ENCODE results near the gene ZNF83. TPM values are rescaled to one million over a fixed set of nuclear protein-coding genes. Genes with fewer than 3 reads are reported as not detected.
"Not testable (repeated sequence)": the region's sequence is repeated elsewhere in the genome, so short reads cannot be mapped to it uniquely, and the experiment has no call there.

Gene ZNF83
- total RNA-seq, 1 experiment from 2014 or later: 54.6 TPM

DNA sequence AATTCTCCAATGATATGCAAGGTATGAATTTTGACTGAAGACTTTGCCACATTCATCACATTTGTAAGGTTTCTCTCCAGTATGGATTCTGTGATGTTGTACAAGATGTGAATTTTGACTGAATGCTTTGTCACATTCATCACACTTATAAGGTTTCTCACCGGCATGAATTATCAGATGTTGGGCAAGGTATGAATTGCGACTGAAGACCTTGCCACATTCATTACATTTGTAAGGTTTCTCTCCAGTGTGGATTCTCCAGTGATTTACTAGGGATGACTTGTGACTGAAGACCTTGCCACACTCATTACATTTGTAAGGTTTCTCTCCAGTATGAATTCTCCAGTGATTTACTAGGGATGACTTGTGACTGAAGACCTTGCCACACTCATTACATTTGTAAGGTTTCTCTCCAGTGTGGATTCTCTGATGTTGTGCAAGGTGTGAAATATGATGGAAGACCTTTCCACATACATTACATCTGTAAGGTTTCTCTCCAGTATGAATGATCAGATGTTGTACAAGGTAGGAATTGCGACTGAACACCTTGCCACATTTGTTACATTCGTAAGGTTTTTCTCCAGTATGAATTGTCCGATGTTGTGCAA, 24.8 kb downstream of the ZNF83 start:
- Histone ChIP-seq H3K4me3 (no peak overlapping the region), H3K27me3 (ENCODE audit: insufficient read depth, low read depth) (no peaks in the 10 kb centered on the region), H2AFZ (no peak overlapping the region), H3K9me2 (ENCODE audit: insufficient read depth) (no peaks in the 10 kb centered on the region), H3K79me2 (ENCODE audit: low read depth) (no peaks in the 10 kb centered on the region), H4K20me1 (ENCODE audit: insufficient read depth) (no peaks in the 10 kb centered on the region), H3K27ac (no peak overlapping the region), H3F3A (ENCODE audit: insufficient read depth, low read depth) (no peaks in the 10 kb centered on the region), H3K36me3 (ENCODE audit: low read depth) (peaks cover 47% of the 10 kb centered on the region), H3K9me3 (ENCODE audit: insufficient read depth, low read depth) (peaks cover 86% of the 10 kb centered on the region), H3K4me1 (replicated peaks; ENCODE audit: insufficient read depth) (no peaks in the 10 kb centered on the region), H3K4me2 (no peak overlapping the region)
- BruUV-seq (replicated peaks): no TSS peak
- POLR2A ChIA-PET (ENCODE audit: unreplicated experiment): no interaction called here
- TF ChIP-seq, protein P1, sequence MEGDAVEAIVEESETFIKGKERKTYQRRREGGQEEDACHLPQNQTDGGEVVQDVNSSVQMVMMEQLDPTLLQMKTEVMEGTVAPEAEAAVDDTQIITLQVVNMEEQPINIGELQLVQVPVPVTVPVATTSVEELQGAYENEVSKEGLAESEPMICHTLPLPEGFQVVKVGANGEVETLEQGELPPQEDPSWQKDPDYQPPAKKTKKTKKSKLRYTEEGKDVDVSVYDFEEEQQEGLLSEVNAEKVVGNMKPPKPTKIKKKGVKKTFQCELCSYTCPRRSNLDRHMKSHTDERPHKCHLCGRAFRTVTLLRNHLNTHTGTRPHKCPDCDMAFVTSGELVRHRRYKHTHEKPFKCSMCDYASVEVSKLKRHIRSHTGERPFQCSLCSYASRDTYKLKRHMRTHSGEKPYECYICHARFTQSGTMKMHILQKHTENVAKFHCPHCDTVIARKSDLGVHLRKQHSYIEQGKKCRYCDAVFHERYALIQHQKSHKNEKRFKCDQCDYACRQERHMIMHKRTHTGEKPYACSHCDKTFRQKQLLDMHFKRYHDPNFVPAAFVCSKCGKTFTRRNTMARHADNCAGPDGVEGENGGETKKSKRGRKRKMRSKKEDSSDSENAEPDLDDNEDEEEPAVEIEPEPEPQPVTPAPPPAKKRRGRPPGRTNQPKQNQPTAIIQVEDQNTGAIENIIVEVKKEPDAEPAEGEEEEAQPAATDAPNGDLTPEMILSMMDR (conservative IDR thresholded peaks at IDR 0.05): no peak
- TF ChIP-seq EZH2 (IDR thresholded peaks at IDR 0.05; ENCODE audit: low read depth): no peak
- intact Hi-C loops (cut with micrococcal nuclease; ENCODE audit: unreplicated experiment): no loop called here
- DNase-seq: no peak
- CTCF ChIA-PET: no interaction called here

DNA sequence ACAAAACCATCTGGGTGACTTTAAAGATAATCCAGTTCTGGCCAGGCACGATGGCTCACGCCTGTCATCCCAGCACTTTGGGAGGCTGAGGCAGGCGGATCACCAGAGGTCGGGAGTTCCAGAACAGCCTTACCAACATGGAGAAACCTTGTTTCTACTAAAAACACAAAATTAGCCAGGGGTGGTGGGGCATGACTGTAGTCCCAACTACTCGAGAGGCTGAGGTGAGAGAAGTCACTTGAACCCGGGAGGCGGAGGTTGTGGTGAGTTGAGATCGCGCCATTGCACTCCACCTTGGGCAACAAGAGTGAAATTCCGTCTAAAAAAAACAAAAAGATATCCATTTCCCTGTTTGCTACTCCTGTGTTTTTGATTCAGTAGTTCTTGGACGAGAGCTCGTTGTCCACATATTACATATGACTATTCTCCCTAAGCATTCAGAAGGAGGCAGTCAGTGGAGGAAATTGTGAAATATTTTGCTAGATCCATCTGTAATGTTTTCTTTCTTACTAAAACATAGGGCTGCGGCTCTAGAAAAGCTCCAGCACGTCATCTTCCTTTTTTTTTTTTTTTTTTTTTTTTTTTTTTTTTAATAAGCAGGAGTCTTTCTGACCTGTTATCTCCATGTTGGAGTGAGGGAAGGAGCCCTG, 34.5 kb downstream of the ZNF83 start:
- ChIA-PET CTCF (no interaction called here), POLR2A (ENCODE audit: unreplicated experiment) (no interaction called here)
- Histone ChIP-seq H3K4me2 (no peak overlapping the region), H4K20me1 (ENCODE audit: insufficient read depth) (no peaks in the 10 kb centered on the region), H3K27ac (no peak overlapping the region), H3K79me2 (ENCODE audit: low read depth) (no peaks in the 10 kb centered on the region), H3K9me3 (ENCODE audit: insufficient read depth, low read depth) (peaks cover 38% of the 10 kb centered on the region), H3F3A (ENCODE audit: insufficient read depth, low read depth) (0 out of 2 replicates have a peak, but pooled peaks cover 4% of the 10 kb centered on the region), H3K27me3 (ENCODE audit: insufficient read depth, low read depth) (no peaks in the 10 kb centered on the region), H3K4me1 (replicated peaks; ENCODE audit: insufficient read depth) (no peaks in the 10 kb centered on the region; the same call in 1 of the 2 replicates), H3K9me2 (ENCODE audit: insufficient read depth) (no peaks in the 10 kb centered on the region), H3K4me3 (no peak overlapping the region), H3K36me3 (ENCODE audit: low read depth) (no peaks in the 10 kb centered on the region), H2AFZ (no peak overlapping the region)
- no peak for TF ChIP-seq EZH2 (IDR thresholded peaks at IDR 0.05; ENCODE audit: low read depth)
- TF ChIP-seq, protein P1 (conservative IDR thresholded peaks at IDR 0.05): no peak
- BruUV-seq (replicated peaks): TSS peak; percentile 7
- intact Hi-C loops (cut with micrococcal nuclease; ENCODE audit: unreplicated experiment): loop anchor here (5.0 kb wide), 1 partner anchor 916 kb away; no protein-coding TSS in a partner anchor
- no peak for DNase-seq

DNA sequence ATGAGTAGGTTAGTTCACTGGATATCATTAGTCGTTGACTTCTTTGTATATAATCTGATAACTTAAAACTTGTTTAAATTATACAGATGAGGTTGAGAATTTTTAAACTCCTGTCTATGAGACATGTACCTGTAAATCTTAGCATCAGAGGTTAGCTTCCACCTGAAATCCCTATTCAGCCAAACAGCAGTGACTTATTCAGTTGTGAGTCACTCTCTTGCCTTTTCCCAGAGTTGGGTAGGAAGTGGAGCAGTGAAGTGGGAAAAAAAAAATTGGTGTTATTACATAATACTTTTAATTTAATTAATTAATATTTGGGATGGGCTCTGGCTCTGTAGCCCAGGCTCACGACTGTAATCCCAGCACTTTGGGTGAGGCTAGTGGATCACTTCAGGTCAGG, 35.2 kb downstream of the ZNF83 start:
- H3K27me3 ChIP-seq (ENCODE audit: insufficient read depth, low read depth): no peaks in the 10 kb centered on the region
- BruUV-seq (replicated peaks): no TSS peak

DNA sequence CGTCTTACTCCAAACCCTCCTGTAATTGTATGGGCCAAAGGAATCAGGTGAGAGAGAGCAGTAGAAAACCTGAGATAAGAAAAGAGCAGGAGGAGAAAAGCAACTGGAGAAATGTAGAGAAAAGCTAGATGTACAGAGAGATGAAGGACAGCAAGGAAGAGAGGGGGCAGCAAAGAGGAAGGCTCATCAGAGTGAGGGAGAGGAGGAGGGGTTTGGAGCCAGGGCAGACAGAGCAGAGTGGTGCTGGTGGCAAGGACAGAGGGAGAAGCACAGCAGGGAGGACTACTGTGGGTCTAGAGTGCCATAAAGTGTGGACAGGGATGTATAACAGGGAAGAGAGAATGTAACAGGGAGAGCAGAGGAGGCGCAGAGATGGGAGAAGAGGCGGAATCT, 36.2 kb downstream of the ZNF83 start:
- Histone ChIP-seq H3K4me3 (peak overlapping the region; percentile 73; the same call in 1 of the 2 replicates), H3K4me2 (peak overlapping the region; percentile 89), H3K9me3 (ENCODE audit: insufficient read depth, low read depth) (peaks cover 46% of the 10 kb centered on the region)
- H3K79me2 ChIP-seq (ENCODE audit: low read depth); H3K9me2 ChIP-seq (ENCODE audit: insufficient read depth); H3K36me3 ChIP-seq (ENCODE audit: low read depth); H3K27ac ChIP-seq; H2AFZ ChIP-seq; H3K4me1 ChIP-seq (replicated peaks; ENCODE audit: insufficient read depth); H3F3A ChIP-seq (ENCODE audit: insufficient read depth, low read depth); H4K20me1 ChIP-seq (ENCODE audit: insufficient read depth); BruUV-seq (replicated peaks); POLR2A ChIA-PET (ENCODE audit: unreplicated experiment); H3K27me3 ChIP-seq (ENCODE audit: insufficient read depth, low read depth): not testable (repeated sequence)
- intact Hi-C loops (cut with micrococcal nuclease; ENCODE audit: unreplicated experiment): loop anchor here (2.0 to 5.0 kb wide), 2 partner anchors 31 to 915 kb away; partner anchors contain the start of gene ZNF701
- peak in 1 of 2 experiments; percentile 5 for DNase-seq
- CTCF ChIA-PET: interaction anchor here (0.6 kb wide), 1 partner anchor 533 kb away, joined by 9 read pairs; no protein-coding TSS in a partner anchor

More for the DNA sequence above, 35.2 kb downstream of the ZNF83 start:
- DNase-seq: no peak
- CTCF ChIA-PET: interaction anchor here (0.7 kb wide), 1 partner anchor 133 kb away, joined by 4 read pairs; no protein-coding TSS in a partner anchor
- POLR2A ChIA-PET (ENCODE audit: unreplicated experiment): no interaction called here
- Histone ChIP-seq H3K4me1 (replicated peaks; ENCODE audit: insufficient read depth) (no peaks in the 10 kb centered on the region; the same call in 1 of the 2 replicates), H3F3A (ENCODE audit: insufficient read depth, low read depth) (0 out of 2 replicates have a peak, but pooled peaks cover 4% of the 10 kb centered on the region), H3K36me3 (ENCODE audit: low read depth) (no peaks in the 10 kb centered on the region), H2AFZ (no peak overlapping the region), H3K79me2 (ENCODE audit: low read depth) (no peaks in the 10 kb centered on the region), H3K4me3 (no peak overlapping the region), H3K9me2 (ENCODE audit: insufficient read depth) (no peaks in the 10 kb centered on the region), H3K9me3 (ENCODE audit: insufficient read depth, low read depth) (peaks cover 45% of the 10 kb centered on the region), H3K27ac (no peak overlapping the region), H4K20me1 (ENCODE audit: insufficient read depth) (no peaks in the 10 kb centered on the region), H3K4me2 (no peak overlapping the region)
- intact Hi-C loops (cut with micrococcal nuclease; ENCODE audit: unreplicated experiment): loop anchor here (5.0 kb wide), 1 partner anchor 916 kb away; no protein-coding TSS in a partner anchor
- TF ChIP-seq, protein P1 (conservative IDR thresholded peaks at IDR 0.05): no peak
- TF ChIP-seq EZH2 (IDR thresholded peaks at IDR 0.05; ENCODE audit: low read depth): no peak
